CD4-positive, CD25-positive, alpha-beta regulatory T cell (primary cell): ENCODE data around the gene MAN2A2. TPM values are rescaled to one million over a fixed set of nuclear protein-coding genes. Genes with fewer than 3 reads are reported as not detected.
"Not testable (repeated sequence)": the region's sequence is repeated elsewhere in the genome, so short reads cannot be mapped to it uniquely, and the experiment has no call there.

Source experiments
- ATAC-seq, 2 donors: fragments of 150-1000 bp; cut with Tn5 transposase; one replicate each; pipeline ENCODE4 v1.10.0; 2021; ENCODE audit warnings: low read depth in 2 of 2, moderate number of reproducible peaks in 2 of 2, moderate library complexity in 1 of 2
- DNase-seq, 3 donors: peaks; one replicate each; pipeline versions ENCODE4 v3.0.0 to v3.0.0-alpha.2; 2012 to 2022; ENCODE audit warnings: mixed read lengths in 1 of 3
- H3K27ac ChIP-seq: one replicate; pipeline ENCODE4 v1.7.0; 2013; ENCODE audit warnings: mild to moderate bottlenecking, low read length; ENCODE audit not compliant: insufficient read depth, poor library complexity, severe bottlenecking
- H3K27me3 ChIP-seq: one replicate; pipeline ENCODE4 v1.7.0; 2013; ENCODE audit warnings: low read length; ENCODE audit not compliant: control insufficient read depth, insufficient read depth
- H3K36me3 ChIP-seq: one replicate; pipeline ENCODE4 v1.7.0; 2013; ENCODE audit warnings: mild to moderate bottlenecking, low read length, moderate library complexity; ENCODE audit not compliant: control insufficient read depth, insufficient read depth
- H3K4me1 ChIP-seq: 2 replicates; pipeline ENCODE4 v1.7.0; 2013; ENCODE audit warnings: mild to moderate bottlenecking, low read length; ENCODE audit not compliant: insufficient read depth, control insufficient read depth, poor library complexity, severe bottlenecking
- H3K4me3 ChIP-seq: one replicate; pipeline ENCODE4 v1.7.0; 2013; ENCODE audit warnings: low read depth, mild to moderate bottlenecking, low read length, moderate library complexity
- H3K9me3 ChIP-seq, 2 experiments: 1 replicate in 1 of 2; 2 replicates in 1 of 2; pipeline ENCODE4 v1.7.0; 2013; ENCODE audit warnings: low read length in 2 of 2, mild to moderate bottlenecking in 1 of 2, moderate library complexity in 1 of 2; ENCODE audit not compliant: control insufficient read depth in 2 of 2
- H3K27ac Mint-ChIP-seq, 3 donors: one replicate each; pipeline ENCODE4 v1.8.0; 2020 to 2022; ENCODE audit warnings: mild to moderate bottlenecking in 3 of 3, mixed read lengths in 3 of 3, moderate library complexity in 2 of 3
- H3K27me3 Mint-ChIP-seq: one replicate; pipeline ENCODE4 v1.8.0; 2022; ENCODE audit warnings: mild to moderate bottlenecking, mixed read lengths
- H3K36me3 Mint-ChIP-seq: one replicate; pipeline ENCODE4 v1.8.0; 2020; ENCODE audit warnings: mixed read lengths
- H3K4me1 Mint-ChIP-seq, 4 donors: one replicate each; pipeline ENCODE4 v1.8.0; 2020 to 2022; ENCODE audit warnings: mixed read lengths in 4 of 4, mild to moderate bottlenecking in 1 of 4
- H3K4me3 Mint-ChIP-seq, 4 donors: one replicate each; pipeline ENCODE4 v1.8.0; 2020 to 2022; ENCODE audit warnings: mild to moderate bottlenecking in 4 of 4, mixed read lengths in 4 of 4, moderate library complexity in 3 of 4
- H3K9me3 Mint-ChIP-seq, 7 donors: one replicate each; pipeline ENCODE4 v1.8.0; 2020 to 2022; ENCODE audit warnings: mixed read lengths in 7 of 7, mild to moderate bottlenecking in 3 of 7, moderate library complexity in 2 of 7
- polyA plus RNA-seq, 4 donors: library from polyadenylated mRNA; unstranded; fragments of 300-500 nt; fragmentation: Illumina TruSeq; gene quantifications; one replicate each; pipeline ENCODE4 v1.2.3, GENCODE V29; 2021
- total RNA-seq: library from RNA; stranded (reverse); gene quantifications from one replicate; pipeline ENCODE4 v1.2.3, GENCODE V29; 2022

Gene MAN2A2
- total and polyA plus RNA-seq, 5 donors from 2014 or later: 3.8 to 120 (median 6.4) TPM

- DNase-seq (no peak), ATAC-seq (peak; percentile 18 to 30)
- Mint-ChIP-seq H3K36me3 (peaks cover 62% of the 10 kb centered on the region), H3K4me3 (no peak overlapping the region), H3K27me3 (no peaks in the 10 kb centered on the region), H3K4me1 (peaks cover 0 to 2% (median 0%) of the 10 kb centered on the region in 4 donors), H3K9me3 (peaks cover 0 to 2% (median 0%) of the 10 kb centered on the region in 7 donors), H3K27ac (no peak overlapping the region)
- Histone ChIP-seq H3K27me3 (no peaks in the 10 kb centered on the region), H3K36me3 (peaks cover 87% of the 10 kb centered on the region), H3K27ac (no peak overlapping the region), H3K9me3 (no peaks in the 10 kb centered on the region), H3K4me3 (no peak overlapping the region), H3K4me1 (no peaks in the 10 kb centered on the region)
Measured at GRCh38 chr15:90915808-90916440, 12.8 kb downstream of the MAN2A2 start.

- no peak overlapping the region for H3K27ac ChIP-seq
- Mint-ChIP-seq H3K4me1 (peaks cover 0 to 2% (median 0%) of the 10 kb centered on the region in 4 donors), H3K9me3 (peaks cover 0 to 2% (median 0%) of the 10 kb centered on the region in 7 donors), H3K36me3 (peaks cover 66% of the 10 kb centered on the region), H3K27me3 (no peaks in the 10 kb centered on the region), H3K4me3 (no peak overlapping the region), H3K27ac (no peak overlapping the region)
- no peak overlapping the region for H3K4me3 ChIP-seq
- ATAC-seq (no peak), DNase-seq (no peak)
- H3K4me1 ChIP-seq: no peaks in the 10 kb centered on the region
- H3K36me3 ChIP-seq: peaks cover 87% of the 10 kb centered on the region
- no peaks in the 10 kb centered on the region for H3K9me3 ChIP-seq
- no peaks in the 10 kb centered on the region for H3K27me3 ChIP-seq
Measured at GRCh38 chr15:90916461-90916860, 13.4 kb downstream of the MAN2A2 start.

- no peak overlapping the region for H3K4me3 Mint-ChIP-seq
Measured at GRCh38 chr15:90917569-90917968, 14.5 kb downstream of the MAN2A2 start.

GRCh38 chr15:90918034-90918788, 15.1 kb downstream of the MAN2A2 start:
- Mint-ChIP-seq H3K4me3 (peak overlapping the region in 1 of 4 donors; percentile 15), H3K9me3 (peaks cover 0 to 2% (median 0%) of the 10 kb centered on the region in 7 donors), H3K36me3 (peaks cover 66% of the 10 kb centered on the region), H3K27ac (peak overlapping the region in 1 of 3 donors; percentile 36), H3K4me1 (peaks cover 0 to 2% (median 0%) of the 10 kb centered on the region in 4 donors), H3K27me3 (no peaks in the 10 kb centered on the region)
- peaks cover 69% of the 10 kb centered on the region for H3K36me3 ChIP-seq
- ATAC-seq: no peak
- no peak overlapping the region for H3K4me3 ChIP-seq
- H3K27ac ChIP-seq: no peak overlapping the region
- no peaks in the 10 kb centered on the region for H3K4me1 ChIP-seq
- H3K27me3 ChIP-seq: no peaks in the 10 kb centered on the region
- H3K9me3 ChIP-seq: no peaks in the 10 kb centered on the region
- DNase-seq: no peak

More at GRCh38 chr15:90917569-90917968, 14.5 kb downstream of the MAN2A2 start:
- Mint-ChIP-seq H3K4me1 (peaks cover 0 to 2% (median 0%) of the 10 kb centered on the region in 4 donors), H3K27ac (no peak overlapping the region), H3K27me3 (no peaks in the 10 kb centered on the region), H3K36me3 (peaks cover 66% of the 10 kb centered on the region), H3K9me3 (peaks cover 0 to 2% (median 0%) of the 10 kb centered on the region in 7 donors)
- Histone ChIP-seq H3K27me3 (no peaks in the 10 kb centered on the region), H3K27ac (no peak overlapping the region), H3K4me1 (no peaks in the 10 kb centered on the region), H3K4me3 (no peak overlapping the region), H3K9me3 (no peaks in the 10 kb centered on the region), H3K36me3 (peaks cover 76% of the 10 kb centered on the region)
- no peak for ATAC-seq
- DNase-seq: no peak

GRCh38 chr15:90918835-90919234, 15.7 kb downstream of the MAN2A2 start:
- no peak overlapping the region for H3K27ac ChIP-seq
- peaks cover 60% of the 10 kb centered on the region for H3K36me3 Mint-ChIP-seq

GRCh38 chr15:90921887-90922286, 18.8 kb downstream of the MAN2A2 start:
- Mint-ChIP-seq H3K27me3 (no peaks in the 10 kb centered on the region), H3K4me3 (no peak overlapping the region), H3K27ac (no peak overlapping the region), H3K36me3 (peaks cover 40% of the 10 kb centered on the region), H3K4me1 (peaks cover 0 to 6% (median 3%) of the 10 kb centered on the region in 4 donors), H3K9me3 (peaks cover 0 to 2% (median 0%) of the 10 kb centered on the region in 7 donors)
- Histone ChIP-seq H3K27me3 (no peaks in the 10 kb centered on the region), H3K36me3 (peaks cover 43% of the 10 kb centered on the region), H3K4me1 (no peaks in the 10 kb centered on the region), H3K9me3 (no peaks in the 10 kb centered on the region), H3K27ac (no peak overlapping the region), H3K4me3 (no peak overlapping the region)
- ATAC-seq (no peak), DNase-seq (no peak)

More at GRCh38 chr15:90918835-90919234, 15.7 kb downstream of the MAN2A2 start:
- Histone ChIP-seq H3K36me3 (peaks cover 63% of the 10 kb centered on the region), H3K27me3 (no peaks in the 10 kb centered on the region), H3K4me3 (no peak overlapping the region), H3K9me3 (no peaks in the 10 kb centered on the region), H3K4me1 (no peaks in the 10 kb centered on the region)
- H3K27ac Mint-ChIP-seq: no peak overlapping the region
- no peak overlapping the region for H3K4me3 Mint-ChIP-seq
- peaks cover 0 to 2% (median 0%) of the 10 kb centered on the region in 7 donors for H3K9me3 Mint-ChIP-seq
- DNase-seq (no peak), ATAC-seq (no peak)
- no peaks in the 10 kb centered on the region for H3K27me3 Mint-ChIP-seq
- H3K4me1 Mint-ChIP-seq: peaks cover 0 to 2% (median 0%) of the 10 kb centered on the region in 4 donors

GRCh38 chr15:90922712-90923322, 19.7 kb downstream of the MAN2A2 start:
- not testable (repeated sequence) for H3K27me3 ChIP-seq, H3K27ac ChIP-seq, H3K4me3 Mint-ChIP-seq, H3K4me1 Mint-ChIP-seq, H3K9me3 ChIP-seq, H3K4me1 ChIP-seq, H3K4me3 ChIP-seq, H3K9me3 Mint-ChIP-seq, ATAC-seq, H3K27me3 Mint-ChIP-seq
- H3K36me3 Mint-ChIP-seq: peaks cover 31% of the 10 kb centered on the region
- peak in 1 of 3 donors; percentile 52 for DNase-seq
- H3K36me3 ChIP-seq: peaks cover 34% of the 10 kb centered on the region
- H3K27ac Mint-ChIP-seq: peak overlapping the region in 1 of 3 donors; percentile 36
